Measurements from ENCODE around the gene TAL1. TPM values are rescaled to one million over a fixed set of nuclear protein-coding genes. Genes with fewer than 3 reads are reported as not detected.

The TAL1 gene
- total and polyA plus RNA-seq, 10 of the 15 experiments (the other 5 are each of a cell fraction or from before 2014, with no cell fraction given) = 0.05 TPM; not detected in 9

- Histone ChIP-seq H3K4me1 (ENCODE audit: control insufficient read depth, insufficient read depth, low read length) (no peaks in the 10 kb centered on the region), H3K79me2 (ENCODE audit: control insufficient read depth, insufficient read depth, low read length) (no peaks in the 10 kb centered on the region), H3K36me3 (ENCODE audit: control insufficient read depth in 2 of 2, insufficient read depth in 2 of 2, low read length in 1 of 2) (no peaks in the 10 kb centered on the region), H3K27ac (ENCODE audit: control insufficient read depth, insufficient read depth) (no peak overlapping the region), H2AFZ (ENCODE audit: control insufficient read depth, low read depth, low read length) (no peak overlapping the region), H4K20me1 (ENCODE audit: control insufficient read depth, insufficient read depth) (no peaks in the 10 kb centered on the region), H3K4me2 (ENCODE audit: control insufficient read depth, insufficient read depth) (no peak overlapping the region), H3K4me3 (no peak overlapping the region), H3K9ac (ENCODE audit: control insufficient read depth, insufficient read depth, low read length) (no peak overlapping the region), H3K9me3 (replicated peaks; ENCODE audit: control insufficient read depth, insufficient read depth, low read length) (no peaks in the 10 kb centered on the region), H3K27me3 (replicated peaks in 1 of 2; ENCODE audit: control insufficient read depth in 2 of 2, insufficient read depth in 2 of 2, low read length in 1 of 2) (peaks cover 0 to under 1% of the 10 kb centered on the region in 2 experiments; a peak in 1 of 4 replicates)
- ATAC-seq = no peak
- ChIA-PET RAD21 (ENCODE audit: unreplicated experiment) (interaction anchor here (0.9 to 1.5 kb wide), 3 partner anchors 10 to 74 kb away, joined by 3 to 5 read pairs (median 5); no protein-coding TSS in a partner anchor), CTCF (interaction anchor here (1.3 to 6.5 kb wide), 4 partner anchors 10 to 247 kb away, joined by 4 to 71 read pairs (median 10); no protein-coding TSS in a partner anchor), SMC1A (ENCODE audit: uncharacterized antibody, unreplicated experiment) (no interaction called here), POLR2A (interaction anchor here (0.6 kb wide), 1 partner anchor 123 kb away, joined by 8 read pairs; no protein-coding TSS in a partner anchor)
- in situ Hi-C loops (cut with MboI) (no loop called here), intact Hi-C loops (cut with micrococcal nuclease; ENCODE audit: unreplicated experiment) (no loop called here)
- WGBS (ENCODE audit: insufficient coverage, insufficient replicate concordance, low lambda C conversion rate, missing lambda C conversion rate) = 2% methylated on average over 7 of the region's 7 CpGs
- DNase-seq (ENCODE audit: low read depth, low spot score) = no peak
- BruUV-seq (replicated peaks) = no TSS peak
- no peak for TF ChIP-seq CREB1 (IDR thresholded peaks at IDR 0.05; ENCODE audit: low read depth)
- TF ChIP-seq POLR2AphosphoS5 (IDR thresholded peaks at IDR 0.05; ENCODE audit: low read length) = no peak
- no peak for TF ChIP-seq ZNF274 (IDR thresholded peaks at IDR 0.05; ENCODE audit: insufficient read depth, insufficient read length)
- no peak for TF ChIP-seq NRF1 (conservative IDR thresholded peaks at IDR 0.05; ENCODE audit: low read depth, low read length)
- no peak for TF ChIP-seq SPI1 (IDR thresholded peaks at IDR 0.05; ENCODE audit: borderline replicate concordance, insufficient read depth, low read depth, low read length)
- TF ChIP-seq ZZZ3 (IDR thresholded peaks at IDR 0.05; ENCODE audit: control insufficient read depth, insufficient read length, low read depth) = no peak
- no peak for TF ChIP-seq EGR1 (IDR thresholded peaks at IDR 0.05; ENCODE audit: borderline replicate concordance in 1 of 2, low read depth in 2 of 2, low read length in 2 of 2)
- no peak for TF ChIP-seq SMARCA5 (IDR thresholded peaks at IDR 0.05)
- no peak for FAIRE-seq
Measured at GRCh38 chr1:47188791-47189785, 42.9 kb downstream of the TAL1 start.

Measured in GM12878 (cell line).